AG04450 (cell line): ENCODE results near the gene C1orf159. TPM values are rescaled to one million over a fixed set of nuclear protein-coding genes. Genes with fewer than 3 reads are reported as not detected.
"Not testable (repeated sequence)": the region's sequence is repeated elsewhere in the genome, so short reads cannot be mapped to it uniquely, and the experiment has no call there.

Experiments
- CTCF ChIA-PET: fragments of 300-600, 350-600 bp; formaldehyde crosslinking; extraction: SDS; loops from one replicate; lab custom pipeline; 2022; ENCODE audit warnings: antibody characterized with exemption, inconsistent platforms; lab: Charles Lee
- POLR2A ChIA-PET: fragments of 350-600 bp; formaldehyde crosslinking; extraction: SDS; loops from one replicate; lab custom pipeline; 2021; ENCODE audit warnings: antibody characterized with exemption, inconsistent platforms; lab: Yijun Ruan, JAX
- DNase-seq: peaks from one replicate; pipeline ENCODE4 v3.0.0-alpha.2; 2011; ENCODE audit warnings: low read depth, low spot score
- H3K27ac ChIP-seq: one replicate; pipeline ENCODE4 v1.5.1; 2012; ENCODE audit warnings: low read depth, low read length, control low read depth
- H3K27me3 ChIP-seq: one replicate; pipeline ENCODE4 v1.6.0; 2012; ENCODE audit warnings: low read length; ENCODE audit not compliant: control insufficient read depth, insufficient read depth
- H3K4me3 ChIP-seq: 2 replicates; pipeline ENCODE4 v1.5.1; 2011; ENCODE audit warnings: mild to moderate bottlenecking, low read depth, low read length, control low read depth
- H3K9me3 ChIP-seq: 2 replicates; pipeline ENCODE4 v1.5.1; 2012; ENCODE audit warnings: low read length; ENCODE audit not compliant: control insufficient read depth, insufficient read depth
- polyA plus RNA-seq: library from polyadenylated mRNA; depleted of rRNA; stranded (reverse); fragments of >200 nt; gene quantifications from 2 replicates; pipeline ENCODE4 v1.2.3, GENCODE V29; 2011
- TF ChIP-seq, protein P1 (sequence below): IDR thresholded peaks from 2 replicates; pipeline ENCODE4 v1.5.1; 2011; ENCODE audit warnings: low read depth, low read length, control low read depth, inconsistent platforms

Gene C1orf159
- polyA plus RNA-seq, 1 experiment: 2.3 TPM

DNA sequence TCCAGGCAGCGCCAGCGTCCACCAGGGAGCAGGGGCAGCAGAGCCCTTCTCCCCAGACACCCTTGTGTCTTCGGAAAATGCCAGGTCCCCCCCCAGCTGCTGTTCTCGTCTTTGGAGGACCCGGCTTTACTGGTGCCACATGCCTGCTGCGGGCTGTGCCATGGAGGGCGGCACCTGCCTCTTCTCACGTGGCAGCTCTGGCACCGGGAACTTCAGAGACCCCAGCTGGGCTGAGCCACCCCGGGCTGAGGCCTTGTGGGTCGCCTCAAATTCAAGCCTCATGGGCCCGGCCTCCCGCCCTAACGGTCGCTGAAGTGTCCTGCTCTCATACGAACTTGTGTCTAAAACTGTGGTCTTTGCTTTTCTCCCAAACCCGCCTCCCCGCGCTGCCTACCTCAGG, 27.0 kb upstream of the C1orf159 start:
- Histone ChIP-seq H3K4me3 (no peak overlapping the region), H3K27me3 (peaks cover 19% of the 10 kb centered on the region), H3K9me3 (no peaks in the 10 kb centered on the region; the same call in 1 of the 2 replicates), H3K27ac (no peak overlapping the region)
- no peak for DNase-seq
- POLR2A ChIA-PET: no interaction called here
- CTCF ChIA-PET: no interaction called here
- TF ChIP-seq, protein P1, sequence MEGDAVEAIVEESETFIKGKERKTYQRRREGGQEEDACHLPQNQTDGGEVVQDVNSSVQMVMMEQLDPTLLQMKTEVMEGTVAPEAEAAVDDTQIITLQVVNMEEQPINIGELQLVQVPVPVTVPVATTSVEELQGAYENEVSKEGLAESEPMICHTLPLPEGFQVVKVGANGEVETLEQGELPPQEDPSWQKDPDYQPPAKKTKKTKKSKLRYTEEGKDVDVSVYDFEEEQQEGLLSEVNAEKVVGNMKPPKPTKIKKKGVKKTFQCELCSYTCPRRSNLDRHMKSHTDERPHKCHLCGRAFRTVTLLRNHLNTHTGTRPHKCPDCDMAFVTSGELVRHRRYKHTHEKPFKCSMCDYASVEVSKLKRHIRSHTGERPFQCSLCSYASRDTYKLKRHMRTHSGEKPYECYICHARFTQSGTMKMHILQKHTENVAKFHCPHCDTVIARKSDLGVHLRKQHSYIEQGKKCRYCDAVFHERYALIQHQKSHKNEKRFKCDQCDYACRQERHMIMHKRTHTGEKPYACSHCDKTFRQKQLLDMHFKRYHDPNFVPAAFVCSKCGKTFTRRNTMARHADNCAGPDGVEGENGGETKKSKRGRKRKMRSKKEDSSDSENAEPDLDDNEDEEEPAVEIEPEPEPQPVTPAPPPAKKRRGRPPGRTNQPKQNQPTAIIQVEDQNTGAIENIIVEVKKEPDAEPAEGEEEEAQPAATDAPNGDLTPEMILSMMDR: no peak

DNA sequence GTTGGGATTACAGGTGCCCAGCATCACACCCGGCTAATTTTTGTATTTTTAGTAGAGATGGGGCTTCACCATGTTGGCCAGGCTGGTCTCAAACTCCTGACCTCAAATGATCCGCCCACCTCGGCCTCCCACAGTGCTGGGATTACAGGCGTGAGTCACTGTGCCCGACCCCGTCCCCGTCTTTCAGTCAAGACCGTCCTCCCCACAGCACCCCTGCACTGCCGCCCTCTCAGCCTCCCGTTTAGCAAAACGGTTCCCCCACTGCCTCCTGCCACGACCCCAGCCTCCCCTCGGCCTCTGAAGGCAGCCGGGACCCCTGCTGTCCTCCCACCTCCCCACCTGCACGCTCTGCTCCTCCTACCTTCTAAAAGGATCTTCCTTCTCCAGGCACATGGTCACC, 26.5 kb upstream of the C1orf159 start:
- POLR2A ChIA-PET, H3K9me3 ChIP-seq, H3K4me3 ChIP-seq, H3K27ac ChIP-seq, DNase-seq, CTCF ChIA-PET: not testable (repeated sequence)
- peaks cover 22% of the 10 kb centered on the region for H3K27me3 ChIP-seq

DNA sequence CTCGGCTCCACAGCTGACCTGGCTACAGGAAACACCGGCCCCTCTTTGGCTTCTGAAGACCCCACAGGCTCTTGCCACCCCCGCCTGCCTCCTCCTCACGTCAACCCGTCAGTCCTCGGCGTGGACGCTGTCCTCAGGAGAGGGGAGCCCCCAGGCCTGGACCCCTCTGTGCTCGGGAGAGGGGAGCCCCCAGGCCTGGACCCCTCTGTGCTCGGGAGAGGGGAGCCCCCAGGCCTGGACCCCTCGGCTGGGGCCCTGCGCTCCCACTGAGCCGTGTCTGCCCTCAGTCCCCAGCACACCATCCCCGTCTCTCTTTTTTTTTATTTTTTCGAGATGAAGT, 26.0 kb upstream of the C1orf159 start:
- TF ChIP-seq, protein P1: no peak
- Histone ChIP-seq H3K27ac (no peak overlapping the region), H3K4me3 (no peak overlapping the region), H3K9me3 (no peaks in the 10 kb centered on the region; the same call in 1 of the 2 replicates), H3K27me3 (peaks cover 25% of the 10 kb centered on the region)
- ChIA-PET POLR2A (no interaction called here), CTCF (no interaction called here)
- DNase-seq: no peak

DNA sequence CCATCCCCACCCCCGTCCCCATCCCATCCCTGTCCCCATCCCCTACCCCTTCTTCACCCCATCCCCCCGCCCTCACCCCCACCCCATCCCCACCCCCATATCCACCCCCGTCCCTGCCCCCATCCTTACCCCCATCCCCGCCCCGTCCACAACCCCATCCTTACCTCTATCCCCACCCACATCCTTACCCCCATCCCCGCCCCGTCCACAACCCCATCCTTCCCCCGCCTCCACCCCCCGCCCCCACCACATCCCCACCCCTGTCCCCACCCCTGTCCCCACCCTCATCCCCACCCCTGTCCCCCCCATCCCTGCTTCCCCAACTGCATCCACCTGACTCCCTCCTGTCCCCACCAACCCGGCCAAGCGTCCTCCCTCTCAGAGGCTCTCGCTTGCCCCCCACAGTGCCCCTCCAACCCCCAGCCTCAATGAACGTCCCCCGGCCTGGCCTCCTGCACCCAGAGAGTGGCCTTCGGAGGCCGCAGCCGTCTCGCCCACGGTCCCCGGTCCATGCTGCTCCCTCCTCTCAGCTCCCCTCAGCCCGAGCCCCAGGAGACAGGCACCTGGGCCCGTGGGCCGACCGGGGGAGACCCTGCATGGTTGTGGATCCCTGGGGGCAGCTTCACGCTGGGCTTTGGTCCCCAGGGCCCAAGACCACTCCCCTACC, 25.5 kb upstream of the C1orf159 start:
- Histone ChIP-seq H3K27me3 (peaks cover 29% of the 10 kb centered on the region), H3K27ac (no peak overlapping the region), H3K9me3 (no peaks in the 10 kb centered on the region; the same call in 1 of the 2 replicates), H3K4me3 (no peak overlapping the region)
- no peak for DNase-seq
- ChIA-PET POLR2A (no interaction called here), CTCF (no interaction called here)
- TF ChIP-seq, protein P1: no peak

DNA sequence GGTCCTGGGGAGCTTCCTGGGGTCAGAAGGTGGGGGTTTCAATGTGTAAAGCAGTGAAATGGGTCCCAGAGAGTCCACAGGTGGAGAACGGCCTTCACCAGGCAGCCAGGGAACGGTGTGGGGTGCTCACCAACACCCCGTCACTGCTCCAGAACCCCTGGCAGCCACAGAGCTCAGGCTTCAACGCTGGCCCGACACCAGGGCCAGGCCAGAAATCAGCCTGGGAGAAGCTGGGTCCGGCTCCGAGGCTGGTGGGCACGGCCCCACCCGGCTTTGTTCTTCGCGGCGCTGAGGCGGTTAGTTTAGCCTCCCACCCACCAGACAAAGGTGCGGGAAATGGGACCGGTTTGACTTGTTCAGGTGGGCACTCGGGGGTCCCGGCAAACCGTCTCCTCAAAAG, 24.8 kb upstream of the C1orf159 start:
- ChIA-PET POLR2A (no interaction called here), CTCF (no interaction called here)
- Histone ChIP-seq H3K27ac (no peak overlapping the region), H3K4me3 (no peak overlapping the region), H3K9me3 (no peaks in the 10 kb centered on the region; the same call in 1 of the 2 replicates), H3K27me3 (peaks cover 33% of the 10 kb centered on the region)
- no peak for DNase-seq
- TF ChIP-seq, protein P1: no peak
